Measurements from ENCODE around the gene GNPDA1. TPM values are rescaled to one million over a fixed set of nuclear protein-coding genes. Genes with fewer than 3 reads are reported as not detected.
A peak's percentile ranks its signal among the peaks of the same experiment; 100 is the strongest.

Gene GNPDA1
- 55.0 to 56.6 TPM (median 55.1 TPM) in 3 replicates for total RNA-seq

GRCh38 chr5:142012792-142013388, at the start of gene GNPDA1:
Gene GNPDA1, minus strand, starts transcription at chr5:142013027. Its CDS starts 992 bp downstream, at chr5:142012035.
- H3K9me3 Mint-ChIP-seq, result no peaks in the 10 kb centered on the region
- H3K4me1 Mint-ChIP-seq, result peaks cover 13% of the 10 kb centered on the region
- H3K36me3 Mint-ChIP-seq, result peaks cover 11% of the 10 kb centered on the region
- peaks cover 1% of the 10 kb centered on the region for H3K27me3 Mint-ChIP-seq (ENCODE audit: low read depth)
- peak within 1 kb of the TSS; percentile 97 for H3K27ac Mint-ChIP-seq
- peak; percentile 68 to 76 for DNase-seq (ENCODE audit: low spot score in 2 of 2, unreplicated experiment in 2 of 2)
- TF ChIP-seq CTCF (IDR thresholded peaks at IDR 0.05; ENCODE audit: unreplicated experiment), result no peak
- peak within 1 kb of the TSS; percentile 81 for H3K4me3 Mint-ChIP-seq

DNA sequence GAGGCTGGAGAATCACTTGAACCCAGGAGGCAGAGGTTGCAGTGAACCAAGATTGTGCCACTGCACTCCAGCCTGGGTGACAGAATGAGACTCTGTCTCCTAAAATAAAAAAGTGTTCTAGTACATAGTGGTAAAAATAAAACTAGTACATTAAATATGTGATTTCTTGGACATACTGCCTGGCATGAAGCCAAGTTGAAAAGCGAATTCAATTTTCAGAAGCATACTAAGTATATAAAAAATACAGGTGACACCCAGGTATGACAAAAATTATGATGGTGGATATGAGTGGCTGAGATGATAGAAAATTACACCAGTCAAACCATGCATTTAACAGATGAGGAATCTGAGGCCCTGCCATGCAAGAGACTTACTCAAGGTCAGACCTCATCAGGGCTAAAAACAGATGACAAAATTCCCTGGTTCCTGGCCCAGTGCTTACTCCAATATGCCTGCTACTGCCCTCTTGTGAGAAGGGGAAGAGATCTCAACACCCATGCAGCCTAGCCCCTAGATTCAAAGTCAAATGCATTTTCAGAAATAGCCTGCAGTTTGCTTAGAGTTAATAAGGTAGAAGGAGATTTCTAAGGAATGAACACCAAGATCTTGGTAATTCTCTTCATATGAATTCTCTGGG, 46.6 kb upstream of the GNPDA1 start:
- no peaks in the 10 kb centered on the region for H3K9me3 Mint-ChIP-seq
- TF ChIP-seq CTCF (IDR thresholded peaks at IDR 0.05; ENCODE audit: unreplicated experiment), result no peak
- H3K27ac Mint-ChIP-seq, result peak overlapping the region; percentile 7
- no peak overlapping the region for H3K4me3 Mint-ChIP-seq
- H3K27me3 Mint-ChIP-seq (ENCODE audit: low read depth), result no peaks in the 10 kb centered on the region
- peaks cover 47% of the 10 kb centered on the region for H3K4me1 Mint-ChIP-seq
- no peaks in the 10 kb centered on the region for H3K36me3 Mint-ChIP-seq
- no peak for DNase-seq (ENCODE audit: low spot score in 2 of 2, unreplicated experiment in 2 of 2)

GRCh38 chr5:142057697-142058056, 44.9 kb upstream of the GNPDA1 start:
- H3K36me3 Mint-ChIP-seq, result no peaks in the 10 kb centered on the region
- no peak for DNase-seq (ENCODE audit: low spot score in 2 of 2, unreplicated experiment in 2 of 2)
- no peak for TF ChIP-seq CTCF (IDR thresholded peaks at IDR 0.05; ENCODE audit: unreplicated experiment)
- peaks cover 5% of the 10 kb centered on the region for H3K27me3 Mint-ChIP-seq (ENCODE audit: low read depth)
- no peak overlapping the region for H3K4me3 Mint-ChIP-seq
- no peak overlapping the region for H3K27ac Mint-ChIP-seq
- peaks cover 49% of the 10 kb centered on the region for H3K4me1 Mint-ChIP-seq
- no peaks in the 10 kb centered on the region for H3K9me3 Mint-ChIP-seq

DNA sequence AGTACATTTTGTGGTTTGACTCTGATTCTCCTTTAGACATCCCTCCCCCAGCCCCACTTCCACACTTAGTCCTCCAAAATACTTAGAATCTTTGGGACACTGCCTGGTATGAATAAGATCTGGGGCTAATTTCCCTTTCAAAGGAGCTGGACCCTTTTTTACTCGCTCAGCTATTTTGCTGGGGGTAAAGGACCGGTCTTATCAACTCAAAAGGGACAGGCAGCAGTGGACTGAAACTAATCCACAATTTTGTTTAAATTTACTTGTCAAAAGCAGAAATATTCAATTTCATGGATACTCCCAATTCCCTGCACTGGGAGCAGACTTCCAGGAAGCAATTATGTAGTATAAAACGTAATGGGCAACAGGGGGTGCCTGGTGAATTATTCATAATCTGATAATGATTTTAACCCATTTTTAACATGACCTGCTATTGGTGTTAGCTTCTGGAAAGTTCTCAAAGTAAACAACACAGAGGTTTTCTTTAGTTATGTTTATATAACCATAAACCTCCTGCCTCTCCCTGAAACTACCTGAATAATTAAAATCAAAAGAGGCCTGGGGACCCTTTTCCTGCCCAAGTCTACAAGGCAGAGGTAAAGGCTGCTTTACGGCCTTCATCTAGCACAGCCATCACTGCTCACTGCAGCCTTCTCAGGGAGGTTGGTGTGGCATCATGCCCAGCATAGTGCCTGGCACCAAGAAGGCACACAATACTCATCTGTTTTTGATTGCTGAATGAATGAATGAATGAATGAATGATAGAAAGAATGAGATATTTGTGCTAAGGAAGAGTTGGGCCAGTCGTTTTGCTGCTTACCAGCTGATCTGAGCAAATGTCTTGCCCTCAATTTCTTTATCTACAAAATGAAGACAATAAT, 44.2 kb upstream of the GNPDA1 start:
- Mint-ChIP-seq H3K27ac (peak overlapping the region; percentile 66), H3K9me3 (no peaks in the 10 kb centered on the region), H3K4me3 (no peak overlapping the region), H3K27me3 (ENCODE audit: low read depth) (peaks cover 5% of the 10 kb centered on the region), H3K36me3 (no peaks in the 10 kb centered on the region), H3K4me1 (peaks cover 49% of the 10 kb centered on the region)
- DNase-seq (ENCODE audit: low spot score in 2 of 2, unreplicated experiment in 2 of 2), result no peak
- no peak for TF ChIP-seq CTCF (IDR thresholded peaks at IDR 0.05; ENCODE audit: unreplicated experiment)

DNA sequence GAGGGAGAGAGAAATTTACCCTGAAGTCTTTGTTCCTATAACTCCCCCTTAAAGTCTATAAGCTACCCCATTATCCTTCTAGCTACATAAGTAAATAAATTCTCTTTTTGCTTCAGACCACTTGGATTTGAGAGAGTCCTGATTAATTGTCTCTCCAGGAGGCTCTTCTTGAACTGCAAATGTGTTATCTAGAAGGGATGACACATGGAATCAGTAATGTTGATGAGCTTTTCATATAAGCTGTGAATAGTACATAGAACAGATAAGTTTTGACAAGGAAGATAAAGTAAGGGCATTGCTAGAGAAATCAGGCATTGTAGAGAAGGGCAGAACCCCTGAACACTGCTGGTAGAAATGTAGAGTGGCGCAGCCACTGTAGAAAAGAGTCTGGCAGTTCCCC, 42.5 kb upstream of the GNPDA1 start:
- DNase-seq (ENCODE audit: low spot score in 2 of 2, unreplicated experiment in 2 of 2), result no peak
- peaks cover 49% of the 10 kb centered on the region for H3K4me1 Mint-ChIP-seq
- no peaks in the 10 kb centered on the region for H3K36me3 Mint-ChIP-seq
- no peak overlapping the region for H3K27ac Mint-ChIP-seq
- H3K9me3 Mint-ChIP-seq, result no peaks in the 10 kb centered on the region
- TF ChIP-seq CTCF (IDR thresholded peaks at IDR 0.05; ENCODE audit: unreplicated experiment), result no peak
- H3K27me3 Mint-ChIP-seq (ENCODE audit: low read depth), result peaks cover 5% of the 10 kb centered on the region
- H3K4me3 Mint-ChIP-seq, result no peak overlapping the region
